DOHH2 (cell line): Measurements from ENCODE around the gene SLC8A3.

Source experiments
- CTCF ChIP-seq: fragments of 200-600 bp; sonication (generic); IDR thresholded peaks from one replicate; pipeline ENCODE4 v1.5.1; 2014; ENCODE audit warnings: antibody characterized with exemption, mild to moderate bottlenecking, low read depth, low read length; ENCODE audit not compliant: poor library complexity, severe bottlenecking
- EZH2phosphoT487 ChIP-seq: fragments of 200-600 bp; sonication (generic); IDR thresholded peaks from 2 replicates; pipeline ENCODE4 v1.6.1; 2017; ENCODE audit warnings: borderline replicate concordance, mild to moderate bottlenecking, antibody characterized with exemption, low read length, moderate library complexity, mixed read lengths

GRCh38 chr14:70032016-70032415, 156.7 kb downstream of the SLC8A3 start:
- TF ChIP-seq CTCF (no peak), EZH2phosphoT487 (no peak)
